ENCODE results near the gene ATF3.

GRCh38 chr1:212567638-212568037 is 40.9 kb upstream of the ATF3 start:
- TF ChIP-seq CTCF (IDR thresholded peaks at IDR 0.05): no peak
- TF ChIP-seq POLR2A (IDR thresholded peaks at IDR 0.05): no peak

Measured in uterus (tissue), 2 donors.